ENCODE measurements around the gene RPS3A.
"Not testable (repeated sequence)": the region's sequence is repeated elsewhere in the genome, so short reads cannot be mapped to it uniquely, and the experiment has no call there.

RPS3A gene

DNA sequence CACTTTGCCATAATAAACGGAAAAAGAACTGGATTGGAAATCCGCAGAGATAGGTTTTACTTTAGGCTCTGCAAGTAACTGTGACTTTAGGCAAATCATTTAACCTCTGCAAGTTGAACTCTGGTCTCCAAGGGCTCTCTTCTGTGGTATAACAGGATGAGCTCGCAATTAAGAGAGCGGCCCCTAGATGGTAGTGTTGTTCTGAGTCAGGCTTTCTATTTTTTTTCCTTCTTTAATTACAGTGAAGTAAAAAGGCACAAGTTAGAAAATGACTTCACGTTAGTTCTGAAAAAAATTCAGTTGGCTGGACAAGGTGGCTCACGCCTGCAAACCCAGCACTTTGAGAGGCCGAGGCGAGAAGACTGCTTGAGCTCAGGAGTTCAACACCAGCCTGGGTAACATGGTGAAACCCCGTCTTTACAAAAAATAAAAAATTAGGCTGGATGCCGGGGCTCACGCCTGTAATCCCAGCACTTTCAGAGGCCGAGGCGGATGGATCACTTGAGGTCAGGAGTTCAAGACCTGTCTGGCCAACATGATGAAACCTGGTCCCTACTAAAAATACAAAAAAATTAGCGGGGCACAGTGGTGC lies 18.0 kb downstream of the RPS3A start:
- DNase-seq = peak; percentile 26

DNA sequence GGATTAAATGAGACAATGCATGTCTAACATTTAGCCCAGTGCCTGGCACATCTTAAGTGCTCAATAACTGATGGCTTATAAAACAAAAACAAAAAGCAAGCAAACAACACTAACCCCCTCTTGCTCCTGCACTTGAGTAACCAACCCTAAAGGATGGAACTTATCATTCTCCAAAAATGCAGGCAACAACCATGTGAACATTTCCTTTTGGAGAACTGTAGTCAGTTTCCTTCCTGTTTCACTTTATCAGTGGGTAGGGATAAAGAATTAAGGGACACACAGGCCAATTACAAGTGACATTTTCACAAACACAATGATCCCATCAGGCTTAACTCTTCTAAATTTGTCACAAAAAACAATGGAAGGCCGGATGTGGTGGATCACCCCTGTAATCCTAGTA lies 30.4 kb downstream of the RPS3A start:
- DNase-seq = no peak

DNA sequence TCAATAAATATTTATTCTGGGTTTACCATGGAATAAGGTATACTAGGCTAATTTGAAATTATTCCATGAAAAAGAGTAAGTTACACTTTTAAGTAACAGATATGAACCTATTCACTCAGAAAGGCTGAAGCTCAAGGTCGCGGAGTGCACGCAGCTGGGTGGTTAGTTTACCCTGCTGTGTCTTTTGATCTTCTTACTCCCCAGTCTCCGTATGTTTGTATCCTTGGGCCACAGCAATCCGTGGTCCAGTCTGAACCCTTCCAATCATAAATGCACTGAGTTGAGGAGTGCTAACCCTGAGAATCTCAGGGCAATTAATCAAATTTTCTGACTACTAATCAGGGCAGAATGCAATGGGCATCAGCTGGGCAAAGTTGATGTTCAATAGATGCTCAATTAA lies 33.9 kb downstream of the RPS3A start:
- no peak for DNase-seq

DNA sequence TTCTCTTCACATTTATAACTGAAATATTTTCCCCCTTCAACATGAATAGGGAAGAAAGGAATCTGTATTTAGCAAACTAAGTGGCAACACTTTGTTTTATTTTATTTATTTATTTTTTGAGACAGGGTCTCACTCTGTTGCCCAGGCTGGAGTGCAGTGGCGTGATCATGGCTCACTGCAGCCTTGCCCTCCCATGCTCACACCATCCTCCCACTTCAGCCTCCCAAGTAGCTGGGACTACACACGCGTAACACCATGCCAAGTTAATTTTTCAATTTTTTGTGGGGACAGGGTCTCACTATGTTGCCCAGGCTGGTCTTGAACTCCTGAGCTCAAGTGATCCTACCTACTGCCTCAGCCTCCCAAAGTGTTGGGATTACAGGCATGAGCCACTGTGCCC lies 36.6 kb downstream of the RPS3A start:
- DNase-seq = not testable (repeated sequence)

DNA sequence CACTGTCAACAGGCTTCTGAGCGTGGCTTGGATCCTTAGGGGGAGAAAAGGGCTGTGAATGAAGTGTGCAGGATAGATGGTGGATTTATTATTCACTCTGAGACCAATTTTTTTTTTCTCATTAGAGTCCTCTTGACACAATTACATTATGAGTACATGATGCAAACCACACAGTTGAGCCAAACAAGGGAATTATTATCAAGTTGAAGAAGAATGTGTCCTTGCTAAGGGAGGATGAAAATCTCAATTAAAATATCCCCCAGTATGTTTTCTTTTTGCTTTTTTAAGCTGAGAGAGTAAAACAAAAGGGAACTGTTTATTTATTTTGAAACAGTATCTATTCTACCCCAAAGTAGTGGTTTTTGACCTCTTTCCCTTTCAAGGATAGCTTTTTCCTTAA lies 40.4 kb downstream of the RPS3A start:
- DNase-seq = no peak

DNA sequence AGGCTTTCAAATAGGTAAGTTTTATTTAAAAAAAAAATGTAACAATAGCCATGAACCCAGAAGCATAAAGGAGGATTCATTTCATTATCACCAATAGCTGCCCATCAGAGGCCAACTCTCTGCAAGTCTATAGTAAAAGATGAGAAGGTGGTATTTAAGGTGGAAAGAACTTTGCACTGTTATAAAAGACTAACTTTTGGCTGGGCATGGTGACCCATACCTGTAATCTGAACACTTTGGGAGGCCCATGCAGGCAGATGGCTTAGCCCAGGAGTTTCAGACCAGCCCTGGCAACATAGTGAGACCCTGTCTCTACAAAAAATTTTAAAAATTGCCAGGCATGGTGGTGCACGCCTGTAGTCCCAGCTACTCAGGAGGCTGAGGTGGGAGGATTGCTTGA lies 43.3 kb downstream of the RPS3A start:
- no peak for DNase-seq

DNA sequence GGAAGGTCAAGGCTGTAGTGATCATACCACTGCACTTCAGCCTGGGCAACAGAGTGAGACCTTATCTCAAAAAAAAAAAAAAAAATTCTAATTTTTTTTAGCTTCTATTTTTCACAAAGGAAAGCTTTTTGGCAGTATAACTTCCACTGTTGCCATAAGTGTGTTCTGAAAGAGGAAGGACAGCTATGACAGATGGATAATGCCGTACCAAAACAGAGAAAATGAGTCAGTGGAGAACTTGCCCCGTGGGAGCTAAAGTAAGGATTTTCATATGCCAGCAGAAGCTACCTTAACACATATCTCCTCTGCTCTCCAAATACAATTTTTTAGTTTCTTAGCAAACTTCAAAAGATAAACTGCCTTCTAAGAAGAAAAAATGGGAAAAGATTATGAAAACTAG lies 43.7 kb downstream of the RPS3A start:
- DNase-seq = no peak

DNA sequence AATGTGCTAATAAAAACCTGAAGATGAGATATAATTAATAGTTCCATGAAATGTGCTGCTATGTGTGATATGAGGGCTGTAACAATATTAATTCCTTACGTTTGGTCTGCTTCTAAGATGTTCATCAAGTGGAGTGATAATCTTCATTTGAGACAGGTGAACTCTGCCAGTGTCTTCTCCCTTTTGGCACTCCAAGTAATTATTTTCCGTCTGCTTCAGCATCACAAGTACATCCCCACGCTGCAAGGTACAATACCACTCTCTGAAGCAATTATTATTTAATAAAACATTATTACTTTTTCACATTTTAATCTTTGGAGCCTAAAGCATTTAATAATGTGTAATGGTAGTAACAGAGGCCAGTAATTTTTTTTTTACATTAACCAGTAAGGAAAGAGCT lies 44.4 kb downstream of the RPS3A start:
- DNase-seq = no peak

DNA sequence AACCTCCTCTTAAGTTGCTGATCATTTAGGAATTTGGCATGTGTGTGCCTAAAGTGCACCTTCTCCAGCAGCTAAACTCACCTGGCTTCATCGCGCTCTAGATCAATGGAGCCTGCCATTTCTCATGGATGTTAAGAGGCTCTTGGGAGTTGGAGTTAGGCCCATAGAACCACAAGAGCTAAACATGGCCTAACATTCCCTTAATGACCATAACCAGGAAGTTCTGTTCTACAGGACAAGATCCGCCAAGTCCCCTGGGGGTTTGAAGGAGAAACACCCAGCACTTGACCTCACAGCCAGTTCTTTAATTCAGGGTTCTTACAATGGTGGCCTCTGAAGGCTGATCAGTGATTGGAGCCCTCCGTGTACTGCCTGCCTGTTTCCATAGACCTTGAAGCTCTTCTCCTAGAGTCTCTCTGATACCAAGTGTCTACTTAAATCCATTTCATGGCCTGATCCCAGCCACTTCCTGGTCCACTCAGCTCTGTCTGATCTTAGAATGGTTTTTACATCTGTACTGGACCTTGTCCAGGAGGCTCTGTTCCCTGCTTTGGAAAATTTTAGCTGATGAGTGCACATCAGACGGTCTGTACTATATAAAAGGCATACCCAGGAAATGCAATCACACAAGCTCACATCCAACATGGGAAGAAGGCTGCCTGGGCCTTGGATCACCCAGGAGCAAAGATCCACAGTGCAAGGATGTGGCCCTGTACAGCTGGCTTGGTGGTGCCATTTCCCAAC lies 45.1 kb downstream of the RPS3A start:
- no peak for DNase-seq

DNA sequence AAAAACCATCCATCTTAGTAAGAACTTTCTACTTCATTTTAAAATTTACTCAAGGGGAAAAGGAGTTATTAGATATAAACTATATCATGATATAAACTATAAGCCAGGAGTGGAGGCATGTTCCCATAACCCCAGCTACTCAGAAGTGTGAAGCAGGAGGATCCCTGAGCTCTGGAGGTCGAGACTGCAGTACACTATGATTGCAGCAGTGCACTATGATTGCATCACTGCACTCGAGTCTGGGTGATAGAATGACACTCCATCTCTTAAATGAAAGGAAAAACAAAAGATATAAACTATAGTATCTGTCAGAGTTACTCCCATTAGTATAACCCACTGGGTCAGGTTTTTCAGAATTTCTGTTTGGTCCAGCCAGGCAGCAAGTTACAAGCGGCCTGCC lies 47.6 kb downstream of the RPS3A start:
- DNase-seq = no peak

DNA sequence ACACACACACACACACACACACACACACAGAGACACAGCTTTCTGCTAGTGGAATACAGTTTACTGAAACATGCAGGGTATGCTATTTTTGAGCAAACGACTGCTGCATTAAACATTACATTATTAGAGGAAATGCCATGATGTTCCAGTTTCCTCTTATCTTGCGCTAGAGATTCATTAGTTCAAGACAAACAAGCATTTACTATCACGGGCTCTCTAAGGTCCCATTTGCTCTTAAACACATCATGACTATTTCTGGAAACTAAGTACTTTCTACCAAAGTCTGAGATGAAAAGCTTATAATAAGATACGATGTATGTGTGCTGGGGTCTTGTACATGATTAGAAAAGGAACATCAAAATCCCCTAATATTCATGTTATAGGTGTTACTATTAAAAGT lies 48.8 kb downstream of the RPS3A start:
- no peak for DNase-seq

DNA sequence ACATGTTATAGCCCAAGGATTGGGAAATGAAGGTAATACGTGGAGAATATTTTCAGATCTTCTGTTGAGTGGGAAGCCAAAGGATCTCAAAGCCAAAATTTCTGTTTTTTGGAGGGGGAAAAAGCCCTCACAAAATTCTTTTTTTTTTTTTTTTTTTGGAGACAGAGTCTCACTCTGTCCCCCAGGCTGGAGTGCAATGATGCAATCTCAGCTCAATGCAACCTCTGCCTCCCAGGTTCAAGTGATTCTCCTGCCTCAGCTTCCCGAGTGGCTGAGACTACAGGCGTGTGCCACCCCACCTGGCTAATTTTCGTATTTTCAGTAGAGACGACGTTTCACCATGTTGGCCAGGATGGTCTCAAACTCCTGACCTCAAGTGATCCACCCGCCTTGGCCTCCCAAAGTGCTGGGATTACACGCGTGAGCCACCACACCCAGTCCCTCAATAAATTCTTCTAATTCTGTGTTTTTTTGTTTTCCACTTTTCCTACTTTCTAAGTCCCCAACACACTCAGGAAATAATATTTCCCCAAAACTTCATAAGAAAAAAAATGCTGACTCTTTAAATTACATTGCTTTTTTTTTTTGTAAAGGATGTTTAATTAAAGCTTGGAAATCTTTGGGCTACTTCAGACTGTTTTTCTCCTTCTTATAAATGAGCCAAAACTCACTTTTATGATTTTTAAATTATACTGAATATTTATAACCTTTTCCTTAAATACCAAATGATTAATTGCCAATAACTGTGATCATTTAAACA lies 51.6 kb downstream of the RPS3A start:
- DNase-seq = no peak

DNA sequence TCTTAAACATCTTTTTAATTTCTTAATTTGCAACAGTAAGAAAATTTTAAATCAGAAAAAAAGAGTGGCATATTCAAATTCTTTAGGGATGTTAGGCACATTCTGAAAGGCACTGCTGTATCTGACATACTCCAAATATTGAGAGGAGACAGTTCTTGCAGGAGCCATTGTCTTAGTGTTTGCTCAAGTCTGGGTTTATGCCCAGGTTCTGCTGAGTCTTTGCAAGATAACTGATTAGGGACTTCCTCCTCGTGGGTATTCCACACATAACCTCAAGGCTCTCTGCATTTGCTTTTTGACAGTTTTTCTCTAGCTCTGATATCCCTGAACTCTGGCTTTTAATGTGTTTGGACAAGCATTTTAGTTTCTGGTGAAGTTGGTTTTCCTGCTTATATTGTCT lies 52.6 kb downstream of the RPS3A start:
- no peak for DNase-seq

DNA sequence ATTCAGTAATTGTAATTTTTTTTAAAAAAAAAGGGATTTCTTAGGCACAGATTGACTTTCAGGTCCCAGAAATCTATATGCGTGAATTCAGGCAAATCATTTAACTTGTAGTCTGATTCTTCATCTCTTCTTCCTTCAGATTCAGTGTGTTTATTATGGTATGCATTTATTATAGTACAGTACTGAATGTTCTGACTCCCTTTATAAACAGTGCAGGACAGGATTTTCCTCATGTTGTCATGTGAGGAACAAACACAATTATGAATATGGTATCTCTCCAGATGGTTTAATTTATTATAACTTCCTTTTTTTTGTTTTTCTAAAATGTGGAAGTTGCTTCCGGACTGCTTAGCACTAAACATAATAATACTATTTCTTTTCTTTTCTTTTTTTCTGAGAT lies 54.2 kb downstream of the RPS3A start:
- no peak for DNase-seq

Measured in activated gamma-delta T cell treated with Interleukin-2 at 50 U/mL for 16 hours (primary cell).